Heart right ventricle (tissue), 16 donors: ENCODE measurements around the gene GFPT2. TPM values are rescaled to one million over a fixed set of nuclear protein-coding genes. Genes with fewer than 3 reads are reported as not detected.

Experiments used
- ATAC-seq, 8 donors: fragments of 200-7000 bp; cut with Tn5 transposase; one replicate each; pipeline ENCODE4 v1.9.1; 2020; ENCODE audit warnings: mild to moderate bottlenecking in 8 of 8, moderate library complexity in 8 of 8, moderate number of reproducible peaks in 1 of 8
- DNase-seq, 2 donors: peaks; one replicate each; pipeline ENCODE4 v3.0.0-alpha.2; 2020
- H3K27ac ChIP-seq, 10 donors: fragments of 200-600 bp; sonication (generic) in 2 of 10; one replicate each; pipeline versions ENCODE4 v1.5.0 to v1.8.0; 2020 to 2022; ENCODE audit warnings: mild to moderate bottlenecking in 3 of 10
- H3K27me3 ChIP-seq, 7 donors: fragments of 200-600 bp; one replicate each; pipeline ENCODE4 v1.8.0; 2021 to 2022; ENCODE audit warnings: mild to moderate bottlenecking in 2 of 7
- H3K36me3 ChIP-seq, 9 donors: fragments of 200-600 bp; sonication (generic) in 1 of 9; one replicate each; pipeline versions ENCODE4 v1.5.0 to v1.8.0; 2020 to 2022; ENCODE audit warnings: mild to moderate bottlenecking in 2 of 9
- H3K4me1 ChIP-seq, 9 donors: fragments of 200-600 bp; sonication (generic) in 1 of 9; one replicate each; pipeline versions ENCODE4 v1.5.0 to v1.8.0; 2020 to 2022; ENCODE audit warnings: mild to moderate bottlenecking in 4 of 9
- H3K4me3 ChIP-seq, 10 donors: fragments of 200-600 bp; sonication (generic) in 2 of 10; one replicate each; pipeline versions ENCODE4 v1.5.0 to v1.8.0; 2020 to 2022; ENCODE audit warnings: mild to moderate bottlenecking in 7 of 10, moderate library complexity in 2 of 10
- H3K9me3 ChIP-seq, 11 donors: fragments of 200-600 bp in 10 of 11; sonication (generic) in 2 of 11; one replicate each; pipeline versions ENCODE4 v1.5.0 to v1.8.0; 2013 to 2022; ENCODE audit warnings: mild to moderate bottlenecking in 2 of 11, control low read depth in 1 of 11, moderate library complexity in 1 of 11
- CTCF ChIP-seq, 9 donors: fragments of 200-600 bp; sonication (generic) in 2 of 9; IDR thresholded peaks; one replicate each; pipeline versions ENCODE4 v1.5.0 to v1.8.0; 2021 to 2022; ENCODE audit warnings: antibody characterized with exemption in 9 of 9, mild to moderate bottlenecking in 5 of 9, moderate library complexity in 1 of 9
- WGBS, 2 donors: extraction: QIAGEN DNeasy Blood & Tissue Kit; methylation state at CpG; one replicate each; pipeline ENCODE4 v1.1.7; 2013; ENCODE audit warnings: inconsistent platforms in 1 of 2; 5-methylcytosine and 5-hydroxymethylcytosine counted together
- intact Hi-C, 10 donors: fragments of 100-400 bp; cut with DNase I; formaldehyde crosslinking; loops; one replicate each; pipeline versions ENCODE4 v1.11.1 to v1.14.2; 2022
- polyA plus RNA-seq, 2 donors: library from polyadenylated mRNA; stranded (reverse); fragments of 200-250 nt; gene quantifications; one replicate each; pipeline ENCODE4 v1.2.3, GENCODE V29; 2013
- total RNA-seq, 10 donors: library from RNA; stranded (reverse); fragmentation: NEBNext Ultra II Directional in 3 of 10; extraction: Animal tissue kit (Norgen Biotek cat#: 25700) in 3 of 10; gene quantifications; one replicate each; pipeline versions ENCODE4 v1.2.1 to v1.2.4, GENCODE V29; 2021 to 2023
- donor health status: Arrhythmogenic right ventricular cardiomyopathy.
- donor health status: ischemic (EF 13 %, LVEDD 7.1; RV severe dilation, severe dysfunction).
- donor health status: healthy with polysubstance abuse.
- donor health status: DM: no; HTN: yes; CAD: no.
- donor health status: DM: no; HTN: no; CAD: no.
- donor health status: ischemic (EF 25% LVEDD 6.9; RV normal size, moderate dysfunction).
- donor health status: ischemic (EF 25% LVEDD 5.7; RV mildly dilated, moderate dysfunction).
- donor health status: healthy.
- donor health status: DM: yes; HTN: yes; CAD: no.
- donor health status: Ischemic cardiomyopathy.
- donor health status: ischemic (EF 35%, LVEDD 5.7; RV mildly dilated, moderate dysfunction).
- donor health status: nonischemic (EF 11% LVEDD 7.7; RV severe dilation, severe dysfunction).
- donor health status: DM: yes; HTN: yes; CAD: no.
- donor health status: PGD.
- donor health status: ischemic (EF 29% LVEDD 5.4; RV normal size, mild dysfunction).
- donor health status: nonischemic (EF 23%, LVEDD 6.1; RV moderate dilation, normal function).

Gene GFPT2
- total and polyA plus RNA-seq, 12 donors = 2.5 to 19.4 (median 6.9) TPM

- no peak for TF ChIP-seq CTCF (IDR thresholded peaks at IDR 0.05)
- no peaks in the 10 kb centered on the region for H3K9me3 ChIP-seq
- DNase-seq (no peak), ATAC-seq (no peak)
- H3K4me3 ChIP-seq = no peak overlapping the region
- no peaks in the 10 kb centered on the region for H3K4me1 ChIP-seq
- intact Hi-C loops = no loop called here
- H3K27ac ChIP-seq = no peak overlapping the region
- no peaks in the 10 kb centered on the region for H3K36me3 ChIP-seq
- 76 to 85% methylated on average over 4 of the region's 4 CpGs for WGBS, 2 donors
- no peaks in the 10 kb centered on the region for H3K27me3 ChIP-seq
Observed at GRCh38 chr5:180367991-180368390, 14.9 kb upstream of the GFPT2 start.

GRCh38 chr5:180367300-180367699 lies 14.2 kb upstream of the GFPT2 start:
- H3K9me3 ChIP-seq = no peaks in the 10 kb centered on the region
- WGBS, 2 donors = 93 to 94% methylated on average over 8 of the region's 8 CpGs
- TF ChIP-seq CTCF (IDR thresholded peaks at IDR 0.05) = no peak
- no peaks in the 10 kb centered on the region for H3K36me3 ChIP-seq
- no peak overlapping the region for H3K4me3 ChIP-seq
- H3K4me1 ChIP-seq = no peaks in the 10 kb centered on the region
- ATAC-seq (no peak), DNase-seq (no peak)
- intact Hi-C loops = no loop called here
- no peak overlapping the region for H3K27ac ChIP-seq
- no peaks in the 10 kb centered on the region for H3K27me3 ChIP-seq

- TF ChIP-seq CTCF (IDR thresholded peaks at IDR 0.05) = no peak
- Histone ChIP-seq H3K27me3 (no peaks in the 10 kb centered on the region), H3K4me1 (no peaks in the 10 kb centered on the region), H3K36me3 (no peaks in the 10 kb centered on the region), H3K27ac (no peak overlapping the region), H3K4me3 (no peak overlapping the region), H3K9me3 (no peaks in the 10 kb centered on the region)
- WGBS, 2 donors = 57 to 66% methylated on average over 12 of the region's 12 CpGs
- intact Hi-C loops = no loop called here
- ATAC-seq (peak in 1 of 8 donors; percentile 30), DNase-seq (no peak)
Observed at GRCh38 chr5:180366326-180366725, 13.2 kb upstream of the GFPT2 start.

GRCh38 chr5:180365829-180366228 lies 12.7 kb upstream of the GFPT2 start:
- no peak for ATAC-seq
- no peak overlapping the region for H3K27ac ChIP-seq
- no peak overlapping the region for H3K4me3 ChIP-seq
- TF ChIP-seq CTCF (IDR thresholded peaks at IDR 0.05) = no peak
- no peaks in the 10 kb centered on the region for H3K4me1 ChIP-seq
- H3K27me3 ChIP-seq = no peaks in the 10 kb centered on the region
- intact Hi-C loops = no loop called here
- H3K9me3 ChIP-seq = no peaks in the 10 kb centered on the region
- DNase-seq = no peak
- no peaks in the 10 kb centered on the region for H3K36me3 ChIP-seq
- 87 to 91% methylated on average over 4 of the region's 4 CpGs for WGBS, 2 donors
